ENCODE data around the gene CASTOR1.
A peak's percentile ranks its signal among the peaks of the same experiment; 100 is the strongest.
"Not testable (repeated sequence)": the region's sequence is repeated elsewhere in the genome, so short reads cannot be mapped to it uniquely, and the experiment has no call there.

Gene CASTOR1

DNA sequence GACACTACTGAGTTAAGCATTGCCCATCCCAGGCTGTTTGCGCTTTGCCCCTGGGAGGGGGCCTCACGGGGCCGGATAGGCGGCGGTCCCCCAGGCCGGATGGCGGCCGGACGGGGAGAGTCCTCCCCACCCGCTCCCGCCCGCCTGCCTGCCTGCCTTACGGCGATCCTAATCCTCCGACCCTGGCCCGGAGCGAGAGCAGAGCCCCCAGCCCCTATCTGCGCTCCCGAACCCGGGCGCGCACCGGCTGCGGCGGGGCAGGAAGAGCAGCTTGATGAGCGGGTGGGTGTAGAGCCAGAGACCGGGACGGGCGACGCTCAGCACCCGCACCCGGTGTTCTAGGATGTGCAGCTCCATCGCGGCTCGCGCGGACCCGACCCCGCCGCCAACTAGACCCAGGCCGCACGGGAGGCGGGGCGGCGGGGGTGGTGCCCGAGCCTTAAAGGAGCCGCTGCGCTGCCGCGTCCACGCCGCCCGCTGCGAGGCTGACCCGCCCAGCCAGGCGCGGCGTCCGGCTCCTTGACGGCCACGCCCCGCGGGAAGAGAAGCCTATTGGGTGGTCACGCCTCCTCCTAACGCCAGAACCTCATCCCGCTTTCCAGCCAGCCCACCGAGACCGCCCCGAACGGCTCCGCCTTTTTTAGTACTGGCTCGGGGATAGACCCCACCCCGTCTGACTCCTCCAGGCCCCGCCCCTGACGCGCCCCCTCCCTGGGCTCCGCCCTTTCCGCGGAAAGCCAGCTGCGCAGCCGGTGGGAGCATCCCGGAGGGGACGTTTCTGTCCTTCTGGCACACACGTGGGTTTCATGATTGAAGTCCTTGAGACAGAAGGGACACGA, at the start of gene CASTOR1:
Gene CASTOR1 (minus strand): TSS at position 365 of the 839 bp plus-strand sequence. CDS start 8 bp downstream, at position 357.
- DNase-seq, result peak; percentile 96

DNA sequence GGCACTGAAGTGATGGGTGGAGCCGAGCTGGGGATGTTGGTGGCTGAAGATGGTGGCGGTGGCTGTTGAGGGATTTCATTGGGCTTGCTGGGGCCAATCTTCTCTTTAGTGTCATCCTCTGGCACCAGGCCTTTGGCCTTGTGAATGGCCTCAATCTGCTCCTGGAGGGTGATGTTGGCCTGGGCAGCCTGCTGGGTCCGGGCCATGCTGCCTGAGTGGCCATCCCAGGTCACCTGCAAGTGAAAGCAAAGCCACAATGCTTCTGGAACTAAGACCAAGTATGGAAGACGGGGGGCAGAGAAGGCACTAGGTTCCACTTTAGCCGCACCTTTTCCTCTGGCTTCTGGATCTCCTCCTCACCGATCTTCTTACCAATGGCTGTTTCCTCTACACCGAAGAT, 49.5 kb upstream of the CASTOR1 start:
- no peak for DNase-seq

DNA sequence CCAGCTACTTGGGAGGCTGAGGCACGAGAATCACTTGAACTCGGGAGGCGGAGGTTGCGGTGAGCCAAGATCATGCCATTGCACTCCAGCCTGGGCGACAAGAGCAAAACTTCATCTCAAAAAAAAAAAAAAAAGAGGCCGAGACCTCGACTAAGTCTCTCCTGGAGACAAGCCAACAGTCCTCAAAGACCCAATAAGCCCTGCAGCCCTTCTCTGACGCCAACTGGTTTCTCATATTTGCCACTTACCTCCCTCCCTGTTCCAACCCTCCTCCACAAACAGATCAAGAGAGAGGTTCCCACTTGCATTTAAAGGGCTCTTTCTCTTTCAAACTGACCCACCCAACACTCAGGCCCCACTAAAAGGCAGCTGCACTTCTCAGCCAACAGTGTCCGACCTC, 49.0 kb upstream of the CASTOR1 start:
- not testable (repeated sequence) for DNase-seq

DNA sequence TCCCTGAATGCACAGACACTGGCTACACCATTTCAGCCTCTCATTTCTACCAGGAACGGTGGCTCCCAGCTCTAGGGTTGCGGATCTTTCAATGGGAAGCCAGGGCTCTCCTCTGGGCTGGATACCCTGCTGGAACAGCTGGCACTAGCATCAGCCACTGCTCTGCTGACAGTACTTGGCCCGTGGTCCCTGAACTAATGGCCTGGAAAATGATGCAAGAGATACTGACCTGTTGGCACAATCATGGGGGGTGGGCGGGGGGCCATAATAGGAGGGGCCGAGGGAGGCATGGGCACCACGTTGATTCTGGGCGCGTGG, 48.1 kb upstream of the CASTOR1 start:
- DNase-seq, result no peak

DNA sequence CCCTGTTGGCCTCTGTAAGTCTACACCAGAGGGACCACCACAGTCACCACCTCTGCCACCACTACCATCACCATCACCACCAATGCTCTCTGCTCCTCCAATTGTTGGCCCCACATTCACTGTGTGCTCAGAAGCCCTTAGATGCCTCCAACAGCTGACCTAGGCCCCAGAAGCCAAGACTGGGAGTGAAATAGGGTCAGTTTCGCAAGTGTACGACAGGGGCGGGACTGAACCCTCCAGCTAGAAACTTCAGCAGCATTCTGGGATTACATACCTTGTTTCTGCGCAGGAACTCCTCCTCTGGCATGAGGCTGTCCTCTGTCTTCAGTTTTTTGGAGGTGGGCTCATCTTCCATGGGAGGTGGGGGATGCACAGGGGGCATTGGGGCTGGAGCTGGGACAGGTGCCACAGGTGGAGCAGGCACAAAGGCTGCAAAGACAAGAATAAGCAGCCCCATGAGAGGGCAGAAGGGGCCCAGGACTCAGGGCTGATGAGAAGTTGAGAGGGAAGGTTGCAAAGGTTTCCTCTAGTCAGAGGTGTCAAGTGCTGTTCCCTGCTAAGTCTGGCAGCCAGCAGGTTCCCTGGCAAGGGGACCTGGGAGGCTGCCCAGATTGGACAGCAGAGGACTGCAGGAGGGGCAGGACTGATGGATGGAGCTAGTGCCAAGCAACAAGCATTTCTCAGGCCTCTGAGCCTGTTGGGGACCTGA, 47.6 kb upstream of the CASTOR1 start:
- DNase-seq, result no peak

DNA sequence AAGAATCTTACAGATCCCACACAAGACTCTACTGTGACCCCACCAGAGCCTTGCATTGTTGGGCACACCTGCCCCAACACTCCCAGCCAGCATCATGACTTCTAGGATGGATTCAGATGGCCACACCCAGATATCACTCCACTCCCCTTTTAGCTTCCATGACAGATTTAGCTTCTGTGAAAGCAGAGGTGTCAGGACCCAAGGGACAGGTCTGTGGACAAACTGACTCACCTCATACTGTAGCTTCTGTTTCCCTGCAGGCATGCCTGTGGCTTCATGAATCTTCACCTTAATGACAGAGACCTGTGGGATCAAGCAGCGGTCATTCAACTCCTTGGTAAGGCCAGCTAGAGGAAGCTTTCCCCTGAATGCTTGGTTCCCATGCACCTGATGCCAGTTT, 45.9 kb upstream of the CASTOR1 start:
- no peak for DNase-seq

DNA sequence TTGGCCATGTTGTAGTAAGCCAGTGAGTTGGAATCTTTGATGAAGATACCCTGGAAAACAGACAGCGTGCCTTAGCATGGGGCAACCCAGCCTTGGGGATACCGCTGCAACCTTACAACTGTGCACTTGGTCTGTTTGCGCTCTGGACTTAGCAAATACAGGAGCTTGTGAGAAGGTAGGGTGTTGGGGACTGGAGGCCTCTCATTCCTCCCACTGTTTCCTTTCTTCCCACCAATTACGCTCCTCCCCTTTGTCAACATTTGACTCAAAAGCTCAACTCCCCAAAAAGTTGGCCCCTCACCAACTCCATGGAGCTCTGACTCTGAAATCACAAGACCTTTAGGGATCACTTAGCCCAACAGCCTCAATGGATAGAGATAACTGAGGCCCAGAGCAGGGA, 45.3 kb upstream of the CASTOR1 start:
- DNase-seq, result no peak

DNA sequence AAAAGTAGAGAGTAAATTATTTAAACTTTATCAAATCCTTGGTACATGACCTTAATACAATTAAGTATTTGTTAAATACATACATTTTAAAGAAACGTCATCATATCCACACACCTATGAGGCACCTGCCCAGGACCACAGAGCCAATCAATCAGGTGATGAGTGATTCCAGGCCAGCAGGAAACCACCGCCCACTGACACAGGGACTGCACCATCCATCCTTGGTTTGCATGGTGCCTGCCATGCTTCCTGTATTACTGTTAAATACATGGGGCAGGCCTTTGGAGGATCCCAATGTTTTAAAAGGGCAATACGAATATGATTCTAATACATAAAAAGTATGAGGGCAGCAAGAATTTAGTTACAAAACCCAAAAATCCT, 44.4 kb upstream of the CASTOR1 start:
- no peak for DNase-seq

DNA sequence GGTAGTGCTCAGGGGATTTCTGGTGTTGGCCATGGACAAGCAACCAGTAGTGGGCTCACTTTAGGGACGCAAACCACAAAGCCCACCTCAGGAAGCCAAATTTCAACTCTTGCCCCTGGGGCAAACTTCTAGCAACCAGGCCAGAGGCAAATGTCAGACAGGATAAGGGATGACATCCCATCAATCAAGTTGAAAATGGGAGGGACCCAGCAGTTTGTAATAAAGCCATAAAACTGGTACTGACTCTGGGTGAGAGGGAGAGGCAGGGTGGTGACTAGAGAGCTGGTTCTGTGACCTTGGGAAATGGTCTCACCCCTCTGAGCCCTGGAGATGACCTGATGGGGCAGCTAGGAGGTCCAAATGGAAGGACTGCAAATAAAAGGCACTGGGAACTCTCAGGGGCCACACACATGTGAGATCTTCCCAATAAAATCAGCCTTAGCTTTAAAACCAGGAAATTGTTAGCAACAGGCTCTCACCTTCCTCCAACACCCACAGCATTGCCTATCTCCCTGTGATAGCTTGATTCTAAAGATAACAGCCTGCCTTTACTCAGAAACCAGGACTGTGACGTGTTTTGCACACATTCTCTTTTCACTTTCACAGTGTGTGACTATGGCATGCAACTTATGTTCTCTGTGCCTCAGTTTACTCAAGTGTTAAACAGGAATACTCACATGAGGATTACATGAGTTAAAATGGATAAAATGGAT, 43.8 kb upstream of the CASTOR1 start:
- no peak for DNase-seq

DNA sequence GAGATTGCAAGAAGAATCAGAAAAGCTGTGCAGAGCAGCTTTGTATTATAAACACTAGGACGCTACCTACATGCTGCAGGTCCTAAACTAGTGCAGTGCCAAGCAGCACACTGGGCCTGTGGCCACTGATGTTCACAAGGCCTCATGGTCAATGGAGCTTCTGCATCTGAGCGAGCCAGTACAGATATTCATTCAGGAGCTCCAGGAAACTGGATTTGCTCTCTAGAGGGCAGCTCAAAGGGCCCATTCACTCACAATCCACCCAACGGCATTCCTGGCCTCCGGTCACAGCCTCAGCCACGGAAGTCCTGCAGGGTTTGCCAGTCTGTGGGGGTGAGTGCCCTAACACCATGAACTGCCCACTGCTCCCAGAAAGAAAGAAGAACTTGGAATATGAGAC, 43.2 kb upstream of the CASTOR1 start:
- DNase-seq, result no peak

DNA sequence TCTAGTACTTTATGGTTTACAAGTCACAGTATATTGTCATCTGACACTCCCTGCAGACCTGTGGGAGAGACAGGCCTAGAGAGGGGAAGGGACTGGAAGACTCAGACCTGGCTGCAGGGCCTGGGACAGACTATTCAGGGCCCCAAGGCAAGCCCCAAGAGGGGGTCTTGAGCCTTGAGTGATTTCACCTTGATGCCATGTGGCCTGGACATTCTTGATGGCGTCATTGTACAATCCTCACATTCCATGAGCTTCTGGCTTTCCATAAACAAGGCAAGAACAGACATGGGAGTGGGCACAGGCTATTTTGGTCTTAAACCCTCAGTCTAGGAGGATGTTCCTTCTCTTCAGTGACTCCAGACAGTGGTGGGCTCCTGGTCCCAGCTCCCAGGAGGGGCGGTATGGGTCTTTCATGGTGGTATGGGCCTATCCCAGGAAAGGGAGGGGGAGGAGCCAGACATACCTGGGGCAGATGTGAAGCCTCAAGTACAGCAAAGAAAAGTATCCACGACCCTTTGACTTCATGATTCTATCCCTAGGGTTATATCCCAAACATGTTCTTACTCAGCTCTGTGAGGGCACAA, 39.3 kb upstream of the CASTOR1 start:
- DNase-seq, result no peak

DNA sequence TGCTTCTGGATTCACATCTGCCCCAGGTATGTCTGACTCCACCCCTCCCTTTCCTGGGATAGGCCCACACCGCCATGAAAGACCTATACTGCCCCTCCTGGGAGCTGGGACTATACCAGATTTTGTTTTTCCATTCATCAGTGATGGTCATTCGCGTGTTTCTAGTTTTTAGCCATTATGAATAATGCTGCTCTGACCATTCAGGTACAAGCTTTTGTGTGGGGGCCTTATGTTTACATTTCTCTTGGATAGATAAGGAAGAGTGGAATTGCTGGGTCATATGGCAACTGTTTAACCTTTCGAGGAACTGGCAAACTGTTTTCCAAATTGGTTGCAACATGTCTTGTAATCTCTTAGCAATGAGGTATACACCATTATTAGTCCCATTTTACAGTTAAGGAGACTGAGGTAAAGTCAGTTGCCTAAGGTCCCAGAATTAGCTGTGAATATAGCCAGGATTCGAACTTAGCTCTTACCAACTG, 38.6 kb upstream of the CASTOR1 start:
- DNase-seq, result no peak

DNA sequence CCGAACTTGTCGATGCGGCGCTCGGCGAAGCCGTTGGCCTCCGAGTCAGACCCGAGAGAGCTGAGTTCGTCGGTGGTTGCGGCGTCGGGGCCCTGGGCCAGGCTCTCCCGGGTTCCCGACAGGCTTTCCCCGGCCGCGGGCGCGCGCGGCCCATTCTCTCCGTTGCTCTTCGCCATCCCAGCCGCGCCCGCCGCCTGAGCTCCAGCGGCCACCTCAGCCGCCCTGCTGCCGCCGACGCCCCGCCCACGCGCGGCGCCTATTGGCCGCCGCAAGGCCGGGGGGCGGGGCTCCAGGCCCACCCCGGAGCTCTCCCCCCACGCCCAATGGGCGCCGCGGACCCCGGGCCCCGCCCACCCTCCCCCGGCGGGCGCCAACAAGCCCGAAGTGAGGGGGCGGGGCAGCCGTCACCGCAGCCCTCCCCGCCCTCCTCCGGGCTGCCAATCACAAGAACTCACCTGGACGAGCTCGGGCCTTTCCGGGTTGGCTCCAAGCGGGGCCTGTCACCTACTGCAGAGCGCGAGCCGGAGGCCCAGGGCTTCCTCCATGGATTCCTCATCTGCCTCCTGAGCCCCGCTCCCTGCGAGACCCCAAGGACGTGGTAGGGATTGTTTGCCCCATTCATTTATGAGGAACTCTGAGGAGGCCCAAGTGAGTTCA, 37.5 kb upstream of the CASTOR1 start, which contains the start of gene TBC1D10A:
Gene TBC1D10A (minus strand): TSS at position 236 of the 657 bp plus-strand sequence. CDS start 60 bp downstream, at position 176.
- DNase-seq, result peak; percentile 94

DNA sequence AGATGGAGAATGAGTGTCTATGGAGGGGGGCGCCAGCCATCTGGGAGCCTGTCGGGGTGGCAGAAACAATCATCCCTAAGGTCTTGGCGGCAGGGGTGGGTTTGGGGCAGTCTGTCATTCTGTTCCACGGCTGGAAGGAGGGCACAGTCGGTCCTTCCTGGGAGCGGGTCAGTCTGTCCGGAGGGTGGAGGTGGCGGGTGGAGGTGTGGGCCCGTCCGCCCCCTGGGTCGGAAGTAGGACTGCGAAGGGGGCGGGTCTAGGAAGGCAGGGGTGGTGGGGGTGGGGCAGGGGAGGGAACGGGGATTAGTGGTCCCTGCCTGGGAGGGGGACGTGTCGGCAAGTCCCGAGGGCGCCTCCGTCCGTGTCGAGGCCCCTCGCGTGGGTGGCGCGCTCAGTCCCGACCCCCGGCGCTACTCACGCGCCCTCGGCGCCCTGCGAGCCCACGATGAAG, 37.0 kb upstream of the CASTOR1 start:
- DNase-seq, result no peak

DNA sequence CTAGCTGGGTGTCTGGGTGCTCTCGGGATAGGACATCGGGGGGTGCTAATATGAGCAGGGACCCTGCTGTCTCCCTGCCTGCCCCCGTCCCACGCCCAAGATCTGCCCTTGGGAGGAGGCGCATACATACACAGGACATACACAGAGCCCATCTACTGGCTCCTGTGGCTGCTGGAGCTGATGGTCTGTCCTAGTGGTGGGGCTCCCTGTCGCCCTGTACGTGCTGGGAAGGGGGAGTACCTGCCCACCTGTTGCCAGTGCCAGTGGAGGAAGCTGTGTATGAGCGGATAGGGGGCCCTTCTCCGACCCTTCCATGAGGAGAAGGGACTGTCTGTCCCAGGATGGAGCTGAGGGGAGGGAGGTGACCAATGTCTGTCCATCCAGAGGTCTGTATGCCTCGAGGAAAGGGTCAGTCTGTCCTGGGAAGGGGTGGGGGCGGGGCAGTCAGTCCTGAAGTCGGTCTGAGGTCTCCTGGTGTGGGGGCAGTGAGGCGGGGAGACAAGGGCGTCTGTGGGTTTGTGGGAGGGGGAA, 36.5 kb upstream of the CASTOR1 start:
- DNase-seq, result no peak

DNA sequence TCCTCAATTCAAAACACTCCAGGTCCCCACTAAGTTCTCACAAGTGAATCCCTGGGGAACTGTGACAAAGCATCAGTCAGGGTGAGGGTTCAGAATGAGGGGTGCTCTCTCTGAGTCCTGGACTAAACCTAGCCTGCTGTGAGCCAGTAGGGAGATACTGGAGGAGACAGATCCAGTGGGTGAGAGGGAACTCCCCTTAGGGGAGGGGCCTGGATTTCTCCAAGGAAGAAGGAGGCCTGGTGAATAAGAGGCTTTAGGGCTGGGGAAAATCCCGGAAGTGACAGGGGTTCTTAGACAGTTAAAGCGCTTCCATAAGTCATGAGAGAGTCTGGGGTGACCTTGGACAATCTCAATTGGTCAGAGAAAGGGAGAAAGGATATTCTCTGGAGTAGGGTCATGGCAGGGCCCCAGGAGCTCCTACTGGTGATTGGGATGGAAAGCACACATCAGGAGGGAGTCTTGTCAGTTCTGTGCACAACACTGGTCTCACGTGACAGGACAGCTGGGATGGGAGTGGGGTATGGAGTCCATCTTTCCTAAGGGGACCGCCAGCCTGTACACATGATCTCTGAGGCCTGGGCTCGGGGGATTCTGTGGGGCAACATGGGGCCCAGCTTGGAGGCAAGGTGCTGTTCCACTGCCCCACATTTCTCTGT, 35.9 kb upstream of the CASTOR1 start:
- DNase-seq, result no peak

DNA sequence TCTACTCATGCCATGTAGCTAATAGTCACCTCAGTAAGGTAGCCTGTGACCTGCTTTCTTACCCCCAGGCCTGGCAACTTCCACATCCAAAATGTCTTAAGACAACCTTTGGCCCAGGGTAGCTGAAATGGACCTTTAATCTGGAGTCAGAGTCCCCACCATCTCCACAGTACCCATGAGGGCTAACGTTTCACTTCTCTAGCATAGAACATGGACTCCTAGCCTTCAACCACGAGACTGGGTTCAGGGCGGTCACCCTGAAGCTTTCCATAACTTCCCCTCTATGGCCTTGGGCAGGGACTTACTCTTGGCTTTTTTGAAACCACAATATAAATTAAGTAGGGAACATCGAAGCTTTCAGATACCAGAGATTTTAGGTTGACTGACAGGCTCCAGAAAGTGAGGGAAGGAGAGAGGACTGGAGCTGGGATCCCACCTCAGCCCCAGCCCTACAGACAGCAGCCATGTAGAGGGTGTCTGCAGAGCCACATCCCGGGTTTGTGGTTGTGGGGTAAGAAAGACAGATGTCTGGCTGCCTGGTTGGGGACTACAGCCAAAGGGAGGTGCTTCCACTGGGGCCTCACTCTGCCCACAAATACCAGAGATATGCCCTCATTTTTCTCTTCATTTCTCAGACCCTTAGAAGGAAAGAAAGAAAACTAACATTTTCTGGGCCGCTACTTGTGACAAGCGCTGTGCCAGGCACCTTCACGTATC, 34.9 kb upstream of the CASTOR1 start:
- DNase-seq, result no peak

DNA sequence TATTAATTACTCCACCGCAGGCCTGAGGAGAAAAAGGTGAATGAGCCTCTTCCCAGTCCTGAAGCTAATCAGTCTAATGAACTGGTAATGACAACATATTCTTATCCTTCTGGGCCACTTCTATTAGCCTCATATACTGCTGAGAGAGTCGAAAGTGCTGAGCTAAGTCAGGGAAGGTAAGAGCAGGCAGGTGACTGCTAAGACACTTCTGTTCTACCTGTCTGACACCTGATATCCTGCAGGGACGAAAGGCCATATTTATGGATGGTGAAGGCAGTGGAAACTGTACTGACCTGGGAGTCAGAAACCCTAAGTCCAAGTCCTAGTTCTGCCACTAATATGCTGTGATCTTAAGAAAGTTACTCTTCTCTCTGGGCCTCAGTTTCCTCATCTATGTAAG, 33.9 kb upstream of the CASTOR1 start:
- no peak for DNase-seq

DNA sequence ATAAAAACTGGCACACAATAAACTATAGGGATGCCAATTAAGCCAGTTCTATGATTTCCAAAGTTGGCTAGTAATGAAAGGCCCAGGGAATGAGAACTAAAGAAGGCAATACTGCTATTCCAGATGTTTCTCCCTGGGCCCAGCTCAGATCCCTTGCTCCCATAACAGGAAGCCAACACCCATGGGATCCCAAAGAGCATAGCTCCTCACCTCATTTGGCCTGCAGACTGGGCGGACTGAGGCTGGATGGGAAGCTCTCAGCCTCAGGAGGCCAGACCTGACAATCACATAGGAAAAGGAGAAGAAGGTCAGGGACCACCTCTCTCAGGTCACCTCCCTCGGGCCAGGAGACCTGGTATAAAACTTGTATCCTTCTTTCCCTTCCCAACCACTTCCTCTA, 32.2 kb upstream of the CASTOR1 start:
- DNase-seq, result no peak

DNA sequence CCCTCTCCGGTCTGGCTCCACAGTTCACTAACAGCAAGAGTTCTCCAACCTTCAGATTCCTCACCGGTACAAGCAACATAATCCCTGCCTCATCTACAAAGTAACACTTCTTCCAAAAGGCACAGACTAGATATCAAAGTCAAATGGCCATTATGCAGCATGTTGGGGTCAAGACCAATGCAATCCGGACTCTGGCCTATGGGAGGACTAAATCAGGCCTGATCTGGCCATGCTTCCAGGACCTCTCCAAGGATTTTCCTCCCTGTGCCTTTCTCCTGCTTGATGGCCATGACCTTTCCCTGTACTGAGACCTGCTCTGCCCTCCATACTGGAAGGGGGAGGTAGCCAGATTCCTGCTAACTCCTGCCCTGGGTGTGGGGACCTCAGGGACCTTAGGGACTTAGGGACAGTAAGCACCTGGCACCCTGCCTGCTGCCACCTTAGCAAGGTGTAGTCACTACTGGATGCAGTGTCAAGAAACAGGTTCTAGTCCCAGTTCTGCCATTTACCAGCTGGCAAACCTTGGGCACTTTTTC, 30.8 kb upstream of the CASTOR1 start:
- no peak for DNase-seq
